NCI-H1417 treated with DMSO at 0.1 percent for 48 hours (cell line): ENCODE data around the gene EFHD1.

ENCODE experiments used
- DNase-seq: peaks from one replicate; lab custom pipeline; 2025; lab: John Stamatoyannopoulos, UW

Gene EFHD1, protein sequence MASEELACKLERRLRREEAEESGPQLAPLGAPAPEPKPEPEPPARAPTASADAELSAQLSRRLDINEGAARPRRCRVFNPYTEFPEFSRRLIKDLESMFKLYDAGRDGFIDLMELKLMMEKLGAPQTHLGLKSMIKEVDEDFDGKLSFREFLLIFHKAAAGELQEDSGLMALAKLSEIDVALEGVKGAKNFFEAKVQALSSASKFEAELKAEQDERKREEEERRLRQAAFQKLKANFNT

GRCh38 chr2:232633413-232634205, at the start of gene EFHD1:
TSS of gene EFHD1 (plus strand) at chr2:232633604. CDS start at chr2:232633705, 101 bp downstream.
- no peak for DNase-seq

- no peak for DNase-seq
Measured at GRCh38 chr2:232584238-232584637, 49.2 kb upstream of the EFHD1 start.

DNA sequence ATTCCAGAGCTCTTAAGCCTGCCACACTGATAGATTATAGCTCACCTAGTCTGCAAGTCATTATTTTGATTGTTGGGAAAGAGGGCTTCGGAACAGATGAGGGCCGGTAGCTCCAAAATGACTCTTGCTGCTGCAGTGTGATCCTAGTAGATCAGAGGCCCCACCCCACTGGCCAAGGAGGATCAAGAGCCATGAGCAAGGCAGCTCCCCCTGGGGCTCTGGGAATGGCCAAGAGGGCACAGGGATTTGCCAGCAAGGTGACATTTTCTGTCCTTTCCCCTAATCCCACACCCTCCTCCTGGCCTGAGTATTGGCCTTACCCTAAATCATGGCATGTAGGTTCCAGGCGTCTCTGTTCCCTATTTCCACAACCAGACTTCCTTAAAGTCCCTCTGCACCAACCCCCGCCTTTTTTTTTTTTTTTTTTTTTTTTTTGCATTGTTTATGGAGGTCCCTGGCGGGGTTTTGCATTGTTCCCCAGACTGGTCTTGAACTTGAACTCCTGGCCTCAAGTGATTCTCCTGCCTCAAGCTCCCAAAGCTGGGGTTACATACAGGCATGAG, 46.4 kb upstream of the EFHD1 start:
- DNase-seq, result no peak

DNA sequence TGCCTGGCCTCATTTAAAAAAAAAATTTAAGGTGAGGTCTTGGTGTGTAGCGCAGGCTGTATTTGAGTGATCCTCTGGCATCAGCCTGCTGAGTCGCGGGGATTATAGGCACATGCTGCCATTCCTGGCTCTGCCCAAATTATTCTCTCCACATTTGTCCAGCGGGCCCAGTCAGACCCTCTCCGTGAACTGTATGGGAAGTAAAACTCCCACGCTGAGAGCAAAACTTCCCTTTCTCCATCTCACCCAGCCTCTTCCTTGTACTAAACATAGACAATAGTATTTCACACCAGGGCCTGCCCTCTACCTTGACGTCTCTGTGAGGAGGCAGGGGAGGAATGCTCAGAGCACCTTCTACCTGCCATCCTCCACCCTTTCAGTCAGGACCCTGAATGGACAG, 45.9 kb upstream of the EFHD1 start:
- DNase-seq, result no peak

GRCh38 chr2:232588031-232588430, 45.4 kb upstream of the EFHD1 start:
- no peak for DNase-seq

- no peak for DNase-seq
Measured at GRCh38 chr2:232588680-232589585, 44.5 kb upstream of the EFHD1 start.

GRCh38 chr2:232592772-232593395, 40.5 kb upstream of the EFHD1 start:
- DNase-seq, result no peak

DNA sequence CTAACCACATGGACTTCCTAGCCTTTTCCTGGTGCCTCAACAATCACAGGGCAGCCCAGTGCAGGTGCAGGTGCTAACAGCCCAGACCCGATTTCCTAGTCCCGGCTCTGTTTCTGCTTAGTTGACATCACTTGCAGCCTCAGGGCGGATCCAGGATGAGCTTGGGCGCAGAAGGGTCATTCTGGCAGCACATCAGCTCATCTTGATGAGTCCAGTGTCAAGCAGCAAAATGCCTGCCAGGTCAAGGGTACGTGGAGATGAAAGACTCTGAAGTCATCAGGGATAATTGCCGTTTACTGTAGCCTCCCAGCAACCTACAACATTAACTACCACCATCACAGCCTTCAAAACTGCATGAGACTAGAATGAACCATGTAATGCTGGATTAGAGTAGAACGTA, 39.4 kb upstream of the EFHD1 start:
- no peak for DNase-seq

DNA sequence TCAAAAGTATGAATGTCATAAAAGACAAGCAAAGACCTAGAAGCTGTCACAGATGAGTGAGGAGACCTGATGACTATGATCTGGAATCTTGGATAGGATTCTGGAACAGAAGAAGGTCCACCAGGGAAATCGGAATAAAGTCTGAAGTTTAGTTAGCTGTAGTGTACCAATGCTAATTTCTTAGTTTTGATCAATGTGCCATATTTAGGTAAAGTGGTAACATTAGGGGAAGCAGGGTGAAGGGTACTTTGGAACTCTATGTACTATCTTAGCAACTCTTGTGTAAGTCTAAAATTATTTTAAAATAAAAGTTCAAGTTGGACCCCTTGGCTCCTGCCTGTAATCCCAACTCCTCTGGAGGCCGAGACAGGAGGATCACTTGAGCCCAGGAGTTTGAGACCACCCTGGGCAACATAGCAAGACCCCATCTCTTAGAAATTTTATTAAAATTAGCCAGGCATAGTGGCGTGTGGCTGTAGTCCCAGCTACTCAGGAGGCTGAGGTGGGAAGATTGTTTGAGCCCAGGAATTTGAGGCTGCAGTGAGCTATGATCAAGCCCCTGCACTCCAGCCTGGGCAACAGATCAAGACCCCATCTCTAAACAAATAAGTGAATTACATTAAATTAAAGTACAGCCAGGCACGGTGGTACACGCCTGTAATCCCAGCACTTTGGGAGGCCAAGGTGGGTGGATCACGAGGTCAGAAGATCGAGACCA, 35.9 kb upstream of the EFHD1 start:
- no peak for DNase-seq

DNA sequence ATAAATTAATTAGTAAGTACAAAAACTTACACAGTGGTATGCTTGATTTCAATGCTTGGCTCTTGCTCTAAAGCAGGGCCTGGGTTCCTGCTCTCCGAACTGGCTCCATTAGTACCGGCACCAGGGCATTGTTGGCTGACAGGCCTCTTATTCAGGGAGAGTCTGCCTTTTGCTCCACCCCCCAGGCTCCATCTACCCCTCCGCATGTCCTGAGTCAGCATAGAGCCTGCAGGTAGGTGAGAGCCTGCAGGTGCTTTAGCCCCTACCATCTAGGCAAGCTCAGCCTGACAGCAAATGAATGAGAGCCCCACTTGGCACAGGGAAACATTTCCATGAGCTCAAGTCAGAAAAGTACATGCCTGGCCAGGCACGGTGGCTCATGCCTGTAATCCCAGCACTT, 35.1 kb upstream of the EFHD1 start:
- no peak for DNase-seq

DNA sequence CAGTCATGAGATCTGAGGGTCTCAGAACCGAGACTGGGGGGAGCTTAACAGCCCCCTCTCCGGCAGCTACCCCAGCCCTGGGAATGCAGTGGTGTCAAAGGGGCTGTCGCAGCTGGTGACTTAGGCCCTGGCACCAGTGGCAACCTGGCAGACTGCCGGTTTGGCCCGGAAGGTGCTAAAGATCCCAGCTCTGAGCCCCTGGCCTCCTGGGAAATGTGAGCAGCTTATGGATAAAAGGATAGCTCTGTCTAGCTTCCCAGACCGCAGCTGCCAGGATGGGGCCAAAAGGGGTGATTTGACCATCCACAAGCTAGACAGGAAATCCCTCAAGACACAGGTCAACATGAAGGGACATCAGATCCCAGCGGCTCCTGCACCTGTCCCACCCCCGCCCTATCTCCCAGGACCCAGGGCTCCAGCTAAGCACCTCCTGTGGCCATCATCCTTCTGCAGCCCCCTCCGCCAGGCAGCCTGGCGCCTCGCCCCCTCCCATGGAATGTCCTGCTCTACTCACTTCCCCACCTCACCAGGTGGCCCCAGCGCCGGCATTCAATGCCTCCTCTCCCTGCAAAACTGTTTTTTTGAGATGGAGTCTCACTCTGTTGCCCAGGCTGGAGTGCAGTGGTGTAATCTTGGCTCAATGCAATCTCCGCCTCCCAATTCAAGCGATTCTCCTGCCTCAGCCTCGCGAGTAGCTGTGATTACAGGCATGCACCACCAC, 33.2 kb upstream of the EFHD1 start:
- no peak for DNase-seq

- DNase-seq, result no peak
Measured at GRCh38 chr2:232603283-232603682, 30.1 kb upstream of the EFHD1 start.

GRCh38 chr2:232604535-232604934, 28.9 kb upstream of the EFHD1 start:
- DNase-seq, result no peak

DNA sequence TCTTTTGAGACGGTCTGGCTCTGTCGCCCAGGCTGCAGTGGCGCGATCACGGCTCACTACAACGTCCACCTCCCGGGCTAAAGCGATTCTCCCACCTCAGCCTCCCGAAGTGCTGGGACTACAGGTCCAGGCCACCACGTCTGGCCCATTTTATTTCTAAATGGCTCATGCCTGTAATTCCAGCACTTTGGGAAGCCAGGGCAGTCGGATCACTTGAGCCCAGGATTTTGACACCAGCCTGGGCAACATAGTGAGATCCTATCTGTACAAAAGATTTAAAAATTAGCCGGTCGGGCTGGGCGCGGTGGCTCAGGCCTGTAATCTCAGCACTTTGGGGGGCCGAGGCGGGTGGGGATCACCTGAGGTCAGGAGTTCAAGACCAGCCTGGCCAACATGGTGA, 26.4 kb upstream of the EFHD1 start:
- DNase-seq, result no peak

DNA sequence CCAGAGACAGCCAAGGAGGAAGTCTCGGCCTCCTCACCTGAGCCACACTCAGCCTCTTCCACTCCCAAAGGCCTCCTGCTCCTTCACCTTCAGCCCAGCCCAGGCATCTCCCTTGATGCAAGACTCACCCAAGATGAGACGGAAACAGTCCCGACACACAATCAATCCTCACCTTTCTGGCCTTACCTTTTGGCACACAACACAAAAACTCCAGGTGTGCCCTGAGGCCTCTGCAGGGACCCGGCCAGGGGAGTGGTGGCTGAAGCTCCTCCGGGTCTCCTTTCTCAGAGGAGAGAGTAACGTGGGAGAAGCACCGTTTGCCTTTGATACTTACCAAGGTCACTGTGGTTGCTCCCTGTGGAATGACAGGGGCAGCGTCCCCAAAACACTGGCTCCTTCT, 23.8 kb upstream of the EFHD1 start:
- DNase-seq, result no peak

GRCh38 chr2:232610081-232610480, 23.3 kb upstream of the EFHD1 start:
- no peak for DNase-seq

GRCh38 chr2:232611061-232611460, 22.3 kb upstream of the EFHD1 start:
- no peak for DNase-seq

DNA sequence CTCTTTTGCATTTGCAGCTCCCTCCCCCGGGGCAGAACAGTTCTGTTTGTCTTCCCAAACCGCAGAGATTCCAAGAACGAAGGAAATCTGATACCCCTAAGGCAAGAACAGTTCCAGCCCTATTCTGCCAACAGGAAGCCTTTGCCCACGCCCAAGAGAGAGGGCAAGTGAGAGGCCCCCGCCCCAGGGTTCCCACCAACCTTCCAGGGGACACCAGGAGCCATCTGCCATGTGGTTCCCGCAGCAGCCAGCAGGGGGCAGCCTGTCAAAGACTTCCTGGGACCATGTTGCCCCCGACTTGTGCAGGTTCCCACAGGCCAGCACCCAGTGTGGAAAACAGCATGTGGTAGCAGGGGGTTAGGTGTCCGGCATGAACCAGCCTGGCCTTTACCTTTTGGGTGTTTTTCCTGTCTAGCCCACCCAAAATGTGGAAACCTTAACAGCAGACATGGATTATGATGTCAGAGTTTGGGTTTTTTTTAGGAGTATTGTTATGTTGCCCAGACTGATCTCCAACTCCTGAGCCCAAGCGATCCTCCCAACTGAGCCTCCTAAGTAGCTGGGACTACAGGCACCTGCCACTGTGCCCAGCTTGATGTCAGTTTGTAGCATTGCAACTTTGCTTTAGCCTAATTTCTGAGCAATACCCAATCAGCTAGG, 21.7 kb upstream of the EFHD1 start:
- DNase-seq, result no peak

DNA sequence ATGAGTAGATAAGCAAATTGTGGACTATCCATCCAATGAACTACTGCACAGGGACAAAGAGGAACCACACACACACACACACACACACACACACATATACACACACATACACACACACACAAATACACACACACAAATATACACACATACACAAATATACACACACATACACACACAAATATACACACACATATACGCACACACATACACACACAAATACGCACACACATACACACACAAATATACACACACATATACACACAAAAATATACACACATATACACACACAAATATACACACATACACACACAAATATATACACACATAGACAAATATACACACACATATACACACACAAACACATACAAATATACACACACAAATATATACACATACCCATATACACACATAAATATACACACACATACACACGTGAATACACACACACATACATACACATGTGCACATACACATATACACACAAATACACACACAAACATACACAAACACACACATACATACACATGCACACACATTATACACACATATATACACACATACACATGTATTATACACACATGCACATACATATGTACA, 19.8 kb upstream of the EFHD1 start:
- DNase-seq, result no peak

- DNase-seq, result no peak
Measured at GRCh38 chr2:232615339-232615738, 18.1 kb upstream of the EFHD1 start.
